PC-9 (cell line): ENCODE measurements around the gene CFAP119. TPM values are rescaled to one million over a fixed set of nuclear protein-coding genes. Genes with fewer than 3 reads are reported as not detected.
"Not testable (repeated sequence)": the region's sequence is repeated elsewhere in the genome, so short reads cannot be mapped to it uniquely, and the experiment has no call there.

Experiments used
- Bru-seq: library from RNA; stranded (reverse); fragments of 400-500 nt; gene quantifications from one replicate; lab custom pipeline; 2021; lab: Mats Ljungman, UMichigan
- BruChase-seq, 2 experiments: library from RNA; stranded (reverse); fragments of 400-500 nt; gene quantifications; one replicate each; lab custom pipeline; 2021; lab: Mats Ljungman, UMichigan
- BruUV-seq: library from RNA; stranded (reverse); fragments of 400-500 nt; replicated peaks from 2 replicates; lab custom pipeline; 2021; lab: Mats Ljungman, UMichigan
- CTCF ChIA-PET: fragments of 300-600 bp; sonication (Branson Sonifier 250); formaldehyde crosslinking; loops from one replicate; lab custom pipeline; 2022; ENCODE audit warnings: antibody characterized with exemption; lab: Charles Lee
- POLR2A ChIA-PET: fragments of 300-600 bp; sonication (Branson Sonifier 250); formaldehyde crosslinking; loops from one replicate; lab custom pipeline; 2022; ENCODE audit warnings: antibody characterized with exemption; ENCODE audit not compliant: unreplicated experiment; lab: Charles Lee
- DNase-seq, 2 experiments: peaks; one replicate each; pipeline versions ENCODE4 v3.0.0 to v3.0.0-alpha.2; 2015 to 2022; ENCODE audit warnings: mixed read lengths in 1 of 2
- H2AFZ ChIP-seq: fragments of 200-600 bp; sonication (generic); 2 replicates; pipeline ENCODE4 v1.8.1; 2017; ENCODE audit warnings: antibody characterized with exemption
- H3F3A ChIP-seq: fragments of 200-600 bp; sonication (generic); 2 replicates; pipeline ENCODE4 v1.8.1; 2017; ENCODE audit warnings: antibody characterized with exemption, mild to moderate bottlenecking, low read depth; ENCODE audit not compliant: insufficient read depth
- H3K27ac ChIP-seq: fragments of 200-600 bp; sonication (generic); 2 replicates; pipeline ENCODE4 v1.6.1; 2016; ENCODE audit warnings: mixed run types
- H3K27me3 ChIP-seq: fragments of 200-600 bp; sonication (generic); 2 replicates; pipeline ENCODE4 v1.6.1; 2016; ENCODE audit warnings: low read depth, mixed run types; ENCODE audit not compliant: insufficient read depth
- H3K36me3 ChIP-seq: fragments of 200-600 bp; sonication (generic); 2 replicates; pipeline ENCODE4 v1.6.1; 2016; ENCODE audit warnings: low read depth, mixed run types
- H3K4me1 ChIP-seq: fragments of 200-600 bp; sonication (generic); replicated peaks from 2 replicates; pipeline ENCODE4 v1.6.1; 2016; ENCODE audit warnings: mixed run types; ENCODE audit not compliant: insufficient read depth
- H3K4me2 ChIP-seq: fragments of 200-600 bp; sonication (generic); 2 replicates; pipeline ENCODE4 v1.6.1; 2017; ENCODE audit warnings: mixed run types
- H3K4me3 ChIP-seq: fragments of 200-600 bp; sonication (generic); 2 replicates; pipeline ENCODE4 v1.6.1; 2016; ENCODE audit warnings: mixed run types
- H3K79me2 ChIP-seq: fragments of 200-600 bp; sonication (generic); 2 replicates; pipeline ENCODE4 v1.6.1; 2017; ENCODE audit warnings: low read depth, mixed run types
- H3K9me2 ChIP-seq: fragments of 200-600 bp; sonication (generic); 2 replicates; pipeline ENCODE4 v1.8.1; 2017; ENCODE audit warnings: mild to moderate bottlenecking; ENCODE audit not compliant: insufficient read depth
- H3K9me3 ChIP-seq: fragments of 200-600 bp; sonication (generic); 2 replicates; pipeline ENCODE4 v1.8.1; 2016; ENCODE audit warnings: low read depth; ENCODE audit not compliant: insufficient read depth
- H4K20me1 ChIP-seq: fragments of 200-600 bp; sonication (generic); 2 replicates; pipeline ENCODE4 v1.8.1; 2017; ENCODE audit not compliant: insufficient read depth
- CTCF ChIP-seq: fragments of 200-600 bp; sonication (generic); conservative IDR thresholded peaks from 2 replicates; pipeline ENCODE4 v1.6.1; 2017; ENCODE audit warnings: mixed run types, antibody characterized with exemption, mild to moderate bottlenecking, moderate library complexity
- EZH2 ChIP-seq: fragments of 200-600 bp; sonication (generic); IDR thresholded peaks from 2 replicates; pipeline ENCODE4 v1.8.0; 2017; ENCODE audit warnings: antibody characterized with exemption, low read depth
- intact Hi-C: fragments of 100-400 bp; cut with micrococcal nuclease; formaldehyde crosslinking; loops from one replicate; pipeline ENCODE4 v1.10.0; 2022; ENCODE audit not compliant: unreplicated experiment
- long read RNA-seq: library from polyadenylated mRNA; stranded (forward); transcript quantifications from one replicate; pipeline ENCODE4 v2.0.0, GENCODE V29; 2022
- total RNA-seq: library from RNA; stranded (reverse); gene quantifications from 2 replicates; pipeline ENCODE4 v1.2.3, GENCODE V29; 2021

Gene CFAP119
- total RNA-seq (17.9 and 19.9 TPM in 2 replicates), Bru-seq, nascent RNA (percentile 58 among the genes with signal in this experiment), BruChase-seq, experiment 1, labeled RNA remaining after a 2-hour chase (percentile 51 among the genes with signal in this experiment), BruChase-seq, experiment 2, labeled RNA remaining after a 6-hour chase (percentile 49 among the genes with signal in this experiment)
- long read RNA-seq, partial matches to known transcripts: 4 of 17 reads
- long read RNA-seq, other reads (novel, unspliced or antisense): 12 of 17 reads

GRCh38 chr16:30761928-30762902, at the start of gene CFAP119, which contains the start of gene RNF40:
Gene CFAP119, minus strand, starts transcription at chr16:30762062. Its CDS starts 314 bp downstream, at chr16:30761748.
Gene RNF40, plus strand, starts transcription at chr16:30762322. Its CDS starts 224 bp downstream, at chr16:30762546.
- ChIA-PET POLR2A (interaction anchor here (0.6 to 0.7 kb wide), 2 partner anchors 103 to 345 kb away, joined by 4 read pairs; no protein-coding TSS in a partner anchor), CTCF (no interaction called here)
- Histone ChIP-seq H3K27me3 (no peaks in the 10 kb centered on the region), H3K79me2 (peaks cover 34% of the 10 kb centered on the region), H2AFZ (peak within 1 kb of the TSS; percentile 89), H3K9me2 (no peaks in the 10 kb centered on the region), H3K4me2 (peak within 1 kb of the TSS; percentile 99), H3F3A (peaks cover 30% of the 10 kb centered on the region; the same call in 1 of the 2 replicates), H4K20me1 (peaks cover 11% of the 10 kb centered on the region), H3K27ac (peak within 1 kb of the TSS; percentile 2; the same call in 1 of the 2 replicates), H3K36me3 (peaks cover 37% of the 10 kb centered on the region), H3K4me1 (peaks cover 24% of the 10 kb centered on the region), H3K4me3 (peak within 1 kb of the TSS; percentile 83), H3K9me3 (no peaks in the 10 kb centered on the region)
- intact Hi-C loops: loop anchor here (1.0 to 10.0 kb wide), 5 partner anchors 14 to 207 kb away; partner anchors contain the start of genes FBRS, PHKG2, SRCAP and ZNF764
- BruUV-seq: TSS peak; percentile 57
- peak; percentile 96 to 99 for DNase-seq
- no peak for TF ChIP-seq EZH2
- no peak for TF ChIP-seq CTCF

- H3K9me3 ChIP-seq, DNase-seq, H3K4me3 ChIP-seq, H4K20me1 ChIP-seq, H2AFZ ChIP-seq, H3K36me3 ChIP-seq, H3K4me2 ChIP-seq, H3K27me3 ChIP-seq, H3K9me2 ChIP-seq, CTCF ChIA-PET, H3K79me2 ChIP-seq, POLR2A ChIA-PET, H3K27ac ChIP-seq, BruUV-seq: not testable (repeated sequence)
- Histone ChIP-seq H3K4me1 (peaks cover 18% of the 10 kb centered on the region), H3F3A (peaks cover 31% of the 10 kb centered on the region)
- intact Hi-C loops: loop anchor here (5.0 kb wide), 1 partner anchor 32 kb away; no protein-coding TSS in a partner anchor
These were observed 47.8 kb upstream of the CFAP119 start for GRCh38 chr16:30809675-30810074.

- CTCF ChIA-PET, POLR2A ChIA-PET, H3K36me3 ChIP-seq: not testable (repeated sequence)
These were observed 47.1 kb upstream of the CFAP119 start for GRCh38 chr16:30808890-30809426.

More at GRCh38 chr16:30808890-30809426, 47.1 kb upstream of the CFAP119 start:
- H3K9me3 ChIP-seq, H2AFZ ChIP-seq, BruUV-seq, H3K27ac ChIP-seq, H3K4me3 ChIP-seq, H3K9me2 ChIP-seq, H4K20me1 ChIP-seq, DNase-seq, H3K27me3 ChIP-seq, intact Hi-C loops, H3K4me2 ChIP-seq, H3K79me2 ChIP-seq: not testable (repeated sequence)
- H3F3A ChIP-seq: peaks cover 30% of the 10 kb centered on the region
- peaks cover 16% of the 10 kb centered on the region for H3K4me1 ChIP-seq
